ENCODE measurements around the gene YWHAG.
"Not testable (repeated sequence)": the region's sequence is repeated elsewhere in the genome, so short reads cannot be mapped to it uniquely, and the experiment has no call there.

YWHAG gene

DNA sequence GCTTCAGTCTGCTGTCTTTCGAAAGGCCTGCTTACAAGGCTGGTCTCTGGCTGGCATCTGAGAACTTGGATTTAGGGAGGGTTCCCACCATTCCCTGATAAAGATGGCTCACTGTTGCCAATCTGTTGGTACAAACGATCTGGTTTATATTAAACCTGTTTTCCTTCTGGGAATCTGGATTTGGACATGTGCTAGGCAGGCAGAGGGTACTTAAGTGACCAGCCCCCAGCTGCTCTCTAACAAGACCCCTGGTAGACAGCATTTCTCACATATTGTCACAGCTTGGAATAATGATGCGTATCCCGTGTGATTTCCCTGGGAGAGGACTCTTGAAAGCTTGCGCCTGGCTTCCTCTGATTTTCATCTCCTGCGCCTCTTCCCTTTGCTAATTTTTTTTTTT lies 21.6 kb downstream of the YWHAG start:
- DNase-seq (ENCODE audit: low spot score in 2 of 2), result no peak
- Mint-ChIP-seq H3K4me1 (peaks cover 49% of the 10 kb centered on the region), H3K4me3 (no peak overlapping the region), H3K27ac (ENCODE audit: low read depth) (peak overlapping the region; percentile 44), H3K27me3 (no peaks in the 10 kb centered on the region), H3K36me3 (ENCODE audit: insufficient read depth) (peaks cover 26% of the 10 kb centered on the region), H3K9me3 (no peaks in the 10 kb centered on the region)
- ATAC-seq (replicated peaks; ENCODE audit: extremely low read depth, poor library complexity, severe bottlenecking), result no peak

DNA sequence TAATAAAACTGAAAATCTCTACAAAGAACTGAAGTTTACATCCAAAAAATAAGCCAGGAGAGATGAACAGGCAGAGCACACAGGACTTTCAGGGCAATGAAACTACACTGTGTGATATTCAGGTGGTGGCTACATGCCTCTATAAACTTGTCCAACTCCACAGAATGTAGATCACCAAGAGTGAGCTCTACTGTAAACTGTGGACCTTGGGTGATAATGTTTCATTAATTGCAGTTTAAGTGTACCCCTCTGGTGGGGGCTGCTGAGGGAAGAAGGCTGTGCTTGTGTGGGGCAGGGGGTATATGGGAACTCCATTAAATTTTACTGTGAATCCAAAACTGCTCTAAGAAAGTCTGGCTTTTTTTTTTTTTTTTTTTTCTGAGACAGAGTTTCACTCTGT lies 22.7 kb downstream of the YWHAG start:
- DNase-seq (ENCODE audit: low spot score in 2 of 2) (no peak), ATAC-seq (replicated peaks; ENCODE audit: extremely low read depth, poor library complexity, severe bottlenecking) (no peak)
- Mint-ChIP-seq H3K27me3 (no peaks in the 10 kb centered on the region), H3K4me1 (peaks cover 48% of the 10 kb centered on the region), H3K9me3 (no peaks in the 10 kb centered on the region), H3K36me3 (ENCODE audit: insufficient read depth) (peaks cover 29% of the 10 kb centered on the region), H3K4me3 (no peak overlapping the region), H3K27ac (ENCODE audit: low read depth) (no peak overlapping the region)

DNA sequence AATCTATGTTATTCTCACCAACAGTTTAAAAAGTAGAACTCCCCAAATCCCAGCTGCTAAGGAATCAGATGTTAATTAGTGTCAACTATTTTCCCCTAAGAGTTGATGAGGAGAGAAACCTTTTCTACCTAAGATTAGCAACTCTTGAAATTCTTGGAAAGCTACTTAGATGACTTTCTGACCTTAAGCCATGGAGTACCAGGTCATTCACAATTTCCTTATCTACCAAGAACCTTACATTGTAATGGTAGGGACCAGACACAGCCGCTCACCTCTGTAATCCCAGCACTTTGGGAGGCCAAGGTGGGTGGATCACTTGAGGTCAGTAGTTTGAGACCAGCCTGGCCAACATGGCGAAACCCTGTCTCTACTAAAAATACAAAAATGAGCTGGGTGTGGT lies 23.4 kb downstream of the YWHAG start:
- H3K4me1 Mint-ChIP-seq, result peaks cover 44% of the 10 kb centered on the region

DNA sequence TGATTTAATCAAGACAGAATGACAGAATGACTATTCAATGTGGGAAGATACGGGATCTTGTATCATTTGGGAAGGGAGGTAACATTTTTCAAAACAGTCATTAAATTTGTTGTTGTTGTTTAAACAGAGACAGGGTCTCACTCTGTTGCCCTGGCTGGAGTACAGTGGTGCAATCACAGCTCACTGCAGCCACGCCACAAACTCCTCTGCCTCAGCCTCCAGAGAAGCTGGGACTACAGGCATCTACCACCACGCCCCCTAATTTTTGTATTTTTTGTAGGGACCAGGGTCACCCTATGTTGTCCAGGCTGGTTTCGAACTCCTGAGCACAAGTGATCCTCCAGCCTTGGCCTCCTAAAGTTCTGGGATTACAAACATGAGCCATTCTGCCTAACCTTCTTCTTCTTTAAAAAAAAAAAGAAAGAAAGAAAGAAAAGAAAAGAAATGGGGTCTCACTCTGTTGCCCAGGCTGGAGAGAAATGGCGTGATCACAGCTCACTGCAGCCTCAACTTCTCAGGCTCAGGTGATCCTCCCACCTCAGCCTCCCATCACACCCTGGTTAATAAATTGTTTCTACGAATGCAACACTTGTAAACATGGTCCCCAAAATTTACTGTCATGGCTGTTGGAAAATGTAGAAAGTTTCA lies 24.3 kb downstream of the YWHAG start:
- no peak overlapping the region for H3K4me3 Mint-ChIP-seq
- H3K9me3 Mint-ChIP-seq, result no peaks in the 10 kb centered on the region
- H3K4me1 Mint-ChIP-seq, result peaks cover 43% of the 10 kb centered on the region
- H3K27ac Mint-ChIP-seq (ENCODE audit: low read depth), result no peak overlapping the region
- ATAC-seq (replicated peaks; ENCODE audit: extremely low read depth, poor library complexity, severe bottlenecking) (no peak), DNase-seq (ENCODE audit: low spot score in 2 of 2) (no peak)
- H3K27me3 Mint-ChIP-seq, result no peaks in the 10 kb centered on the region
- peaks cover 32% of the 10 kb centered on the region for H3K36me3 Mint-ChIP-seq (ENCODE audit: insufficient read depth)

More for the DNA sequence above, 23.4 kb downstream of the YWHAG start:
- H3K9me3 Mint-ChIP-seq; H3K27ac Mint-ChIP-seq (ENCODE audit: low read depth); DNase-seq (ENCODE audit: low spot score in 2 of 2); ATAC-seq (replicated peaks; ENCODE audit: extremely low read depth, poor library complexity, severe bottlenecking); H3K4me3 Mint-ChIP-seq; H3K27me3 Mint-ChIP-seq: not testable (repeated sequence)
- peaks cover 31% of the 10 kb centered on the region for H3K36me3 Mint-ChIP-seq (ENCODE audit: insufficient read depth)

DNA sequence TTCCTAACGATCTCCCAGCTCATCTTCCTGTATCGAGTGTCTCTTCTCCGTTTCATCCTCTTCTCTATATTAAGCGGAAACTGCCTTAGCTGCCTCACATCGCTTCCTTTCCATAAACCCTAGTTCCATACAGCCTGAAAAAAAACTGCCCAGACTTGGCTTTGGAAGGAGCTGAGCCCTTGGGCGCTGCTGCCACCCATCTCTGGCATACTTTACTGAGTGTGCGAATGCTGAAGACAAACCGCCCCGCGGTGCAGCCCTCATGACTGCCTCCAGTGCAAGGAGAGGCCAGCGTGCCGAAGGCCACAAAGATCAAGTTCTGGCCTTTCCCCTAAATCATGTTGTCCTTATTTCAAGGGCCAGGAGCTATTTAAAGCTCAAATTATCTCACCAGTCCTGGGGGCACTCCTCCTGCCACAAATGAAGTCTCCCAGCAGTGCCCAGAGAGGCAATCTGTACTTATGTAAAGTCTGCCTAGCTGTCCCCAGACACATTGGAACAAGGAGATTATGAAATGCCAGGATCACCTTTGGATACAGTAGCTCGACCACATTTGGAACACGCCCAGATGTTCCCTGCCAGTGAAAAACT lies 25.2 kb downstream of the YWHAG start:
- peaks cover 40% of the 10 kb centered on the region for H3K36me3 Mint-ChIP-seq (ENCODE audit: insufficient read depth)
- no peaks in the 10 kb centered on the region for H3K27me3 Mint-ChIP-seq
- H3K4me1 Mint-ChIP-seq, result peaks cover 44% of the 10 kb centered on the region
- no peak overlapping the region for H3K4me3 Mint-ChIP-seq
- ATAC-seq (replicated peaks; ENCODE audit: extremely low read depth, poor library complexity, severe bottlenecking), result no peak
- no peaks in the 10 kb centered on the region for H3K9me3 Mint-ChIP-seq
- DNase-seq (ENCODE audit: low spot score in 2 of 2), result no peak
- H3K27ac Mint-ChIP-seq (ENCODE audit: low read depth), result peak overlapping the region; percentile 74

DNA sequence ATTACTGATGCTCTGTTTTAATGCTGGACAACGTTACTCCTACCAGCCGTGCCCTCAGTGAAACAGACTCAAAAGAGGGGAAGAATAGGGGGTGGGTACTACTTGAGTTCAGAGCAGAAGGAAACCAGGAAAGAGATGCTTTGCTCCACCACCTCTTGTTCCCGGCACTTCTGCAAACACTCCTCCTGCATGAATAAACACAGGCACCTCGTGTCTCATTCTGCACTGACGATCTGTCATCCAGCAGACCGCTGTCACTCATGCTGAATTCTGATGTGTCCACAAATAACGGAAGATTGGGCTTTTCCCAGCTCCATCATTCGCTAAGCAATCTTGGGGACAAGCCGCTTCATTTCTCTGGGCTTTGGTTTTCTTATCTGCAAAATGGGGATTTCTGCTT lies 26.7 kb downstream of the YWHAG start:
- Mint-ChIP-seq H3K27me3 (no peaks in the 10 kb centered on the region), H3K9me3 (no peaks in the 10 kb centered on the region), H3K4me1 (peaks cover 44% of the 10 kb centered on the region), H3K27ac (ENCODE audit: low read depth) (peak overlapping the region; percentile 74), H3K36me3 (ENCODE audit: insufficient read depth) (peaks cover 40% of the 10 kb centered on the region), H3K4me3 (no peak overlapping the region)
- ATAC-seq (replicated peaks; ENCODE audit: extremely low read depth, poor library complexity, severe bottlenecking), result no peak
- DNase-seq (ENCODE audit: low spot score in 2 of 2), result no peak

DNA sequence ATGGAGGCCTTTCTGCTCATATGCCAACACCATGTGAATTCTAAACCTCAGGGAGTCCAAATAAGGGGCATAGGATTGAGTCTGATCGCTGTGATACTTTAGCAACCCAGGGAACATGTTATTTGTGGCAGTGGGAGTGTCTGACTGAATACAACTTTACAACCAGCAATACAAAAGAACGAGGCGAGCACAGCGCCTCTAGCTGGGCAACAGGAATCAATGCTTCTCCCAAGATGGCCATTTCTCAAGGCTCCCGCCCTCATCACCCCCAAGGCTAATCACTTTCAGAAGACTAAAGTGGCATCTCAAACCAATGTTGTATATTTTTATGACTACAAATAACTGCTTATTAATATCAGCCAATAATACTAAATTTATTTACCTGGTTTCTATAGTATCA lies 28.1 kb downstream of the YWHAG start:
- Mint-ChIP-seq H3K4me3 (no peak overlapping the region), H3K9me3 (no peaks in the 10 kb centered on the region), H3K27me3 (no peaks in the 10 kb centered on the region), H3K36me3 (ENCODE audit: insufficient read depth) (peaks cover 46% of the 10 kb centered on the region), H3K4me1 (peaks cover 44% of the 10 kb centered on the region), H3K27ac (ENCODE audit: low read depth) (no peak overlapping the region)
- DNase-seq (ENCODE audit: low spot score in 2 of 2) (no peak), ATAC-seq (replicated peaks; ENCODE audit: extremely low read depth, poor library complexity, severe bottlenecking) (no peak)

DNA sequence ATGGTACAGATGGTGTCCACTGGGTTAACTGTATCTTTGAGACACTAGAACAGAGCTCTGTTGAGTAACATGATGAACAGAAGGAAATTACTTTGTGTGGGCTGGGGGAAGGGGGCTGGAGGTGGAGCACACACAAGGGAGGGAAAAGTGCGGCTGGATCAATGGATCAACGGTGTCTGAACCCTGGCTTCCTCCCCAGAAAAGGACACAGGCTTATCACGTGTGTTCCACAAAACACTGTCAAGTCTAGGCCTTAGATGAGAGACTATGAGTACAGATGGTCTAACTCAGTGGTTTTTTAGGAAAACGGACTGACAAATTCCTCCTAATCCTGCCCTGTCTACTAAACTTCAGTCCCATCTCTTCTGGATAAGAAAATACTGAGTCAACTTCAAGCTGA lies 28.5 kb downstream of the YWHAG start:
- Mint-ChIP-seq H3K4me3 (no peak overlapping the region), H3K36me3 (ENCODE audit: insufficient read depth) (peaks cover 46% of the 10 kb centered on the region), H3K4me1 (peaks cover 44% of the 10 kb centered on the region), H3K27ac (ENCODE audit: low read depth) (no peak overlapping the region), H3K9me3 (no peaks in the 10 kb centered on the region), H3K27me3 (no peaks in the 10 kb centered on the region)
- ATAC-seq (replicated peaks; ENCODE audit: extremely low read depth, poor library complexity, severe bottlenecking), result no peak
- DNase-seq (ENCODE audit: low spot score in 2 of 2), result no peak

DNA sequence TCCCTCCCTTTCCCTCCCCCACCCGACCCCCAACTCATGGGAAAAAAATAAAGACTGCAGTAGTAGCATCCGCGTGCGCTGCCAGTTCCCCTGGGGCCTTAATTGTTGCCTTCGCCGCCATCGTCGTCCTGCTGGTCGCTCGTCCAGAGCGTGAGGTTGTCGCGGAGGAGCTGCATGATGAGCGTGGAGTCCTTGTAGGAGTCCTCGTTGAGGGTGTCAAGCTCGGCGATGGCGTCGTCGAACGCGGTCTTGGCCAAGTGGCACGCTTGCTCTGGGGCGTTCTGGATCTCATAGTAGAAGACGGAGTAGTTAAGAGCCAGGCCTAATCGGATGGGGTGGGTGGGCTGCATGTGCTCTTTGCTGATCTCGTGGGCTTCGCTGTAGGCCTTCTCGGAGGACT lies 29.3 kb downstream of the YWHAG start:
- H3K4me3 Mint-ChIP-seq, result no peak overlapping the region
- peaks cover 44% of the 10 kb centered on the region for H3K4me1 Mint-ChIP-seq
- ATAC-seq (replicated peaks; ENCODE audit: extremely low read depth, poor library complexity, severe bottlenecking), result no peak
- H3K36me3 Mint-ChIP-seq (ENCODE audit: insufficient read depth), result peaks cover 46% of the 10 kb centered on the region
- DNase-seq (ENCODE audit: low spot score in 2 of 2), result no peak
- no peaks in the 10 kb centered on the region for H3K9me3 Mint-ChIP-seq
- H3K27ac Mint-ChIP-seq (ENCODE audit: low read depth), result no peak overlapping the region
- H3K27me3 Mint-ChIP-seq, result no peaks in the 10 kb centered on the region

DNA sequence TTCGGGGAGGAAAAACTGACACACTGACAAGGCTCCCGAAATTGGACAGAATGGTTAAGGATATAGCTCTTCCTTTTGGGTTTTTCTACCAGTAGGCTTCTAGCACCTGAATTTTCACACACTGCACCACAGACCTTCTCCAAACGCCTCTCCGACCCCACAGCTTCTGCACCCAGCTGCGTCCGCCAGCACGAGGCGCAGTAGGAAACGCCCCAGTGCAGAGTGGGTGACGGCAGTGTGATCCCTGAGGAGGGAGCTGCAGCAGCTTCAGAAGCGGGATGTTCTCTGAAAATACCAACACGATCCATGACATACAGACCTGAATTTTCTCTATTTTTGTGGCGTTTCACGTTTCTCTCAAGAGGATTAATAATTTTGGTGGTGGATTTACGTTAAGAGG lies 30.4 kb downstream of the YWHAG start:
- no peaks in the 10 kb centered on the region for H3K27me3 Mint-ChIP-seq
- ATAC-seq (replicated peaks; ENCODE audit: extremely low read depth, poor library complexity, severe bottlenecking) (no peak), DNase-seq (ENCODE audit: low spot score in 2 of 2) (no peak)
- peaks cover 42% of the 10 kb centered on the region for H3K36me3 Mint-ChIP-seq (ENCODE audit: insufficient read depth)
- peaks cover 38% of the 10 kb centered on the region for H3K4me1 Mint-ChIP-seq
- H3K27ac Mint-ChIP-seq (ENCODE audit: low read depth), result no peak overlapping the region
- H3K4me3 Mint-ChIP-seq, result no peak overlapping the region
- no peaks in the 10 kb centered on the region for H3K9me3 Mint-ChIP-seq

DNA sequence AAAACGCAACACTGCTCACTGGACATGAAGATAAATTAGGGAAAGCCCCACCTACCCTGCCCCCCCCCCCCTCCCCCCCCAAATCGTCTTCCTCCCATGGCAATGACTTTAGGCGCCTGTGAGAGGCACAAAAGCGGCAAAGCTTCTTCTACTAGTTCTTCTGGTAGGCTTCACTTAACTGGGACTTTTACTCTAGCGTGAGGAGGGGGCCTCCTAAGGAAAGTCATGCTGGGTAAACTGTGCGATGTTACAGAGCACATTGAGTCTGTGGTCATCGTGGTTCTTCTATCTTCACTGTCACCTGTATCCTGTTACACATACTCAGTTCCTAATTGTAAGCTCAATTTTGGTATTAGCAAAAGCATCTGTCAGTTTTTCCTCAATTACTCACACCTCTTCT lies 31.2 kb downstream of the YWHAG start:
- Mint-ChIP-seq H3K36me3 (ENCODE audit: insufficient read depth) (peaks cover 40% of the 10 kb centered on the region), H3K4me3 (no peak overlapping the region)
- no peak for ATAC-seq (replicated peaks; ENCODE audit: extremely low read depth, poor library complexity, severe bottlenecking)

DNA sequence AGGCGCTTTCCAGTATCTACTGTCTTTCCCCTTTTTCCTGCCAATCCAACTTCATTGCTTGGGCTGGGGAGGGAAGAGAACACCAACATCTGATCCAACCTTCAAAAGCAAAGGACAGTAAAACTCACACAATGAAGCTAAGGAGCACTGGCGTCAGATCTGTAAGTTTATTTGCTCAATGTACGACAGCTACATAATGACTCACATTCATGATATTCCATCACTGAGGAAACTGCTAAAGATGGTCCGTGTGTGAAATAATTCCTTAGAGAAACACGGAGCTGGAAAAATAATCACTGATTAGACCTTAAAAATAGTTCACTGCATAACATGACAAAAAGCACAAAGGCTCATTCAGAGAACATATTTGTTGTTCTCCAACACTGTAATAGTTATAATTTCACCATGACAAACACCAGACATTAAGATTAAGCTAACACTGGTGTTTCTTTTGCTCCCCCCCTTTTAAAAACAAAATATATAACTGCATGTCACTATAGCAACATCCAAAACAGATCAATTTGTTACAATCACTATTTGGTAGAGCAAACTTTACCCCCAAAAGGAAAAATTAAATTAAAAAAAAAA lies 32.1 kb downstream of the YWHAG start:
- ATAC-seq (replicated peaks; ENCODE audit: extremely low read depth, poor library complexity, severe bottlenecking) (no peak), DNase-seq (ENCODE audit: low spot score in 2 of 2) (no peak)
- Mint-ChIP-seq H3K36me3 (ENCODE audit: insufficient read depth) (peaks cover 37% of the 10 kb centered on the region), H3K4me1 (peaks cover 29% of the 10 kb centered on the region), H3K4me3 (no peak overlapping the region), H3K27ac (ENCODE audit: low read depth) (no peak overlapping the region), H3K27me3 (no peaks in the 10 kb centered on the region), H3K9me3 (no peaks in the 10 kb centered on the region)

More for the DNA sequence above, 31.2 kb downstream of the YWHAG start:
- no peak overlapping the region for H3K27ac Mint-ChIP-seq (ENCODE audit: low read depth)
- H3K27me3 Mint-ChIP-seq, result no peaks in the 10 kb centered on the region
- no peaks in the 10 kb centered on the region for H3K9me3 Mint-ChIP-seq
- no peak for DNase-seq (ENCODE audit: low spot score in 2 of 2)
- peaks cover 35% of the 10 kb centered on the region for H3K4me1 Mint-ChIP-seq

DNA sequence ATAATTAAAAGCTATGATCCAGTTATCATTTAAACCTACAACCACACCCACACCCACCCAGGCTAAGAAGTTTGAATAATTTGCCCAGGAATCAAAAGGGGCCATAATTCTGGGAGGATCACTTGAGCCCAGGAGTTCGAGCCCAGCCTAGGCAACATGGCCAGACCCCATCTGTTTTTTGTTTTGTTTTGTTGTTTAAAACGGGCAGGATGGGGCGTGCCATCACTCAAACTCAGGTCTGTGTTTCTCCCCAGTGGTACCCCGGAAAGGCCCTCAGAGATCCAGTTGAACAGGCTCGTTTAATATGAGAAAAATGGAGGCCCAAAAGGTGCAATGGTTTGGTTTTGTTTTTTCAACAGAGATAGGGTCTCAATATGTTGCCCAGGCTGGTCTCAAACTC lies 33.0 kb downstream of the YWHAG start:
- Mint-ChIP-seq H3K4me3 (no peak overlapping the region), H3K36me3 (ENCODE audit: insufficient read depth) (peaks cover 35% of the 10 kb centered on the region)

More for the DNA sequence above, 33.0 kb downstream of the YWHAG start:
- no peak for ATAC-seq (replicated peaks; ENCODE audit: extremely low read depth, poor library complexity, severe bottlenecking)
- Mint-ChIP-seq H3K9me3 (no peaks in the 10 kb centered on the region), H3K27me3 (no peaks in the 10 kb centered on the region), H3K27ac (ENCODE audit: low read depth) (no peak overlapping the region), H3K4me1 (peaks cover 28% of the 10 kb centered on the region)
- no peak for DNase-seq (ENCODE audit: low spot score in 2 of 2)
